Body of pancreas (tissue), 4 donors: Measurements from ENCODE around the gene GYPC. TPM values are rescaled to one million over a fixed set of nuclear protein-coding genes. Genes with fewer than 3 reads are reported as not detected.

Source experiments
- ATAC-seq: fragments of 150-250 bp; one replicate; pipeline ENCODE4 v1.9.1; 2016
- DNase-seq, 4 donors: peaks; one replicate each; pipeline ENCODE4 v3.0.0-alpha.2; 2019
- H3K27ac ChIP-seq, 4 donors: fragments of 200-600 bp; sonication (generic); 1 replicate in 3 of 4; 2 replicates in 1 of 4; pipeline versions ENCODE4 v1.5.1 to v1.6.1; 2016 to 2019; ENCODE audit warnings: mild to moderate bottlenecking in 1 of 4, mixed read lengths in 1 of 4, moderate library complexity in 1 of 4
- H3K27me3 ChIP-seq, 2 donors: fragments of 200-600 bp; sonication (generic); one replicate each; pipeline ENCODE4 v1.6.0; 2016; ENCODE audit warnings: mild to moderate bottlenecking in 1 of 2
- H3K36me3 ChIP-seq, 2 donors: fragments of 200-600 bp; sonication (generic); replicated peaks in 1 of 2; 2 replicates each; pipeline ENCODE4 v1.5.1; 2016; ENCODE audit warnings: low read depth in 2 of 2; ENCODE audit not compliant: insufficient read depth in 1 of 2
- H3K4me1 ChIP-seq: fragments of 200-600 bp; sonication (generic); one replicate; pipeline ENCODE4 v1.6.0; 2016
- H3K4me3 ChIP-seq, 2 donors: fragments of 200-600 bp; sonication (generic); 1 replicate in 1 of 2; 2 replicates in 1 of 2; pipeline ENCODE4 v1.5.1; 2016 to 2019
- H3K9me3 ChIP-seq, 3 donors: fragments of 200-600 bp; sonication (generic); 1 replicate in 2 of 3; 2 replicates in 1 of 3; pipeline ENCODE4 v1.5.1; 2016
- POLR2A ChIP-seq, 3 donors: fragments of 450-650 bp; IDR thresholded peaks; one replicate each; pipeline ENCODE4 v1.6.1; 2016; ENCODE audit warnings: antibody characterized with exemption in 3 of 3, mild to moderate bottlenecking in 2 of 3
- WGBS, 2 donors: methylation state at CpG; one replicate each; pipeline ENCODE4 v1.1.5; 2017; 5-methylcytosine and 5-hydroxymethylcytosine counted together
- intact Hi-C: fragments of 100-400 bp; cut with DNase I; formaldehyde crosslinking; loops from one replicate; pipeline ENCODE4 v1.15.1; 2023
- total RNA-seq, 2 donors: library from RNA; depleted of rRNA; stranded (reverse); fragments of >200 nt; gene quantifications; one replicate each; pipeline ENCODE4 v1.1.0, GENCODE V29; 2016
- TF ChIP-seq, protein P1 (sequence below), 7 experiments: fragments of 450-650 bp in 4 of 7; fragments of 200-600 bp in 3 of 7; sonication (generic) in 3 of 7; IDR thresholded peaks; one replicate each; pipeline ENCODE4 v1.5.1; 2016 to 2019; ENCODE audit warnings: antibody characterized with exemption in 7 of 7

GYPC gene
- total RNA-seq, 2 donors from 2014 or later = 26.4 to 28.8 TPM

GRCh38 chr2:126653761-126654160 lies 2.2 kb upstream of the GYPC start:
- Histone ChIP-seq H3K27ac (no peak overlapping the region), H3K4me3 (no peak overlapping the region), H3K36me3 (no peaks in the 10 kb centered on the region), H3K27me3 (no peaks in the 10 kb centered on the region), H3K4me1 (peaks cover 30% of the 10 kb centered on the region), H3K9me3 (no peaks in the 10 kb centered on the region)
- DNase-seq = no peak
- intact Hi-C loops = no loop called here
- ATAC-seq = no peak
- 84% methylated on average over 4 of the region's 4 CpGs for WGBS, 2 donors
- TF ChIP-seq, protein P1, sequence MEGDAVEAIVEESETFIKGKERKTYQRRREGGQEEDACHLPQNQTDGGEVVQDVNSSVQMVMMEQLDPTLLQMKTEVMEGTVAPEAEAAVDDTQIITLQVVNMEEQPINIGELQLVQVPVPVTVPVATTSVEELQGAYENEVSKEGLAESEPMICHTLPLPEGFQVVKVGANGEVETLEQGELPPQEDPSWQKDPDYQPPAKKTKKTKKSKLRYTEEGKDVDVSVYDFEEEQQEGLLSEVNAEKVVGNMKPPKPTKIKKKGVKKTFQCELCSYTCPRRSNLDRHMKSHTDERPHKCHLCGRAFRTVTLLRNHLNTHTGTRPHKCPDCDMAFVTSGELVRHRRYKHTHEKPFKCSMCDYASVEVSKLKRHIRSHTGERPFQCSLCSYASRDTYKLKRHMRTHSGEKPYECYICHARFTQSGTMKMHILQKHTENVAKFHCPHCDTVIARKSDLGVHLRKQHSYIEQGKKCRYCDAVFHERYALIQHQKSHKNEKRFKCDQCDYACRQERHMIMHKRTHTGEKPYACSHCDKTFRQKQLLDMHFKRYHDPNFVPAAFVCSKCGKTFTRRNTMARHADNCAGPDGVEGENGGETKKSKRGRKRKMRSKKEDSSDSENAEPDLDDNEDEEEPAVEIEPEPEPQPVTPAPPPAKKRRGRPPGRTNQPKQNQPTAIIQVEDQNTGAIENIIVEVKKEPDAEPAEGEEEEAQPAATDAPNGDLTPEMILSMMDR (IDR thresholded peaks at IDR 0.05) = no peak
- TF ChIP-seq POLR2A (IDR thresholded peaks at IDR 0.05) = no peak

DNA sequence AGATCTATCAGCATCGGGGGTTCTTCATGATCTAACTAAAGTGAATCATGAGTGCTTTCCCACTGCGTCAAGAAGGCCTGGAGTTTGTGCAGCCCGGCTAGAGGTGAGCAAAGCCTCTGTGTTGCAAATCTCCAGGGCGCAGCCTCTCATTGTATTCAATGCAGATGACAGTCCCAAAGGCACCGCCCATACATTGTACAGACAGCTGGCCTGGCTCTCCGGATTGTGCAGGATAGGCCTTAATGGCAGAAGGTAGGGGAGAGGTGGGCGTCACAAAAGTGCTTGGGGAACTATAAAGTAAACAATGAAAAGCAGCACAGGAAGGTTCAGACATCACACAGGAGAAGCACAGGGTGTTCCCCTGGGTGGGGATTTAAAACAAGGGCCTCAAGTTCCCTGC lies 907 bp upstream of the GYPC start:
- H3K27me3 ChIP-seq = no peaks in the 10 kb centered on the region
- H3K9me3 ChIP-seq = no peaks in the 10 kb centered on the region
- ATAC-seq (no peak), DNase-seq (no peak)
- no peaks in the 10 kb centered on the region for H3K36me3 ChIP-seq
- no peak overlapping the region for H3K4me3 ChIP-seq
- 79 to 82% methylated on average over 7 of the region's 7 CpGs for WGBS, 2 donors
- peaks cover 42% of the 10 kb centered on the region for H3K4me1 ChIP-seq
- peak overlapping the region; percentile 50 to 96 (median 92) for H3K27ac ChIP-seq
- intact Hi-C loops = no loop called here
- no peak for TF ChIP-seq POLR2A (IDR thresholded peaks at IDR 0.05)
- TF ChIP-seq, protein P1 (IDR thresholded peaks at IDR 0.05) = no peak

DNA sequence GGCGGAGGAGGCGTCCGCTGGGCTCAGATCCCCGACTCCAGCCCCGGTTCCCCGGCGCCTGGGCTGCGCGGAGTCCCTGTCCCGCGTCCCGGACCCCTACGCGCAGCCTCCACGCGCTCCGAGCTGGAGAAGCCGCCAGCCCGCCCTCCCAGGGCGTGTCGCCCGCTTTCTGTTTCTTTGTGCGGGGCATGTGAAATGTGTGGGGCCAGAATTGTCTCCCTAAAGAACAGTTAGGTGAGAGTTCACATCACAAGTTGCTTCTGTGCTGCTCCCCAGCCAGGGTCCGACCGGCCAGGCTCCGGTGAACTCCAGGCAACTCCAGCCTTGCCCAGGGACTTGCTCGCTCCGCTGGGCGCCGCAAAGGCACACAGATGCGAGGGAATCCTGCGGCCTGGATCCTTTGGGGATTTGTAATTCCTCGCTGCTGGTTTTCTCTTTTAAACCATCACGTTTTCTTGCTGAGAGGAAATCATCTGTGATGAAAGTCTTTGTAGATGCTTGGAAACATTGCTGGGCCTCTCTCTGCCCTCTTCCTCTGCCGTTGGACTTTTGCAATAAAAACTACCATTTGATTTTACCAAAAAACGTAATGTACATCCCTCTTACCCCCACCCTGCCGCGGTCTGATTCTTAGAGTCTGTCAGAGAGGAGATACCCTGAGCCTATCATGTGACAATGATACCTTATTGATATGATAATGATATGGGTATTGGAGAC lies 631 bp downstream of the GYPC start:
- intact Hi-C loops = no loop called here
- peak overlapping the region; percentile 73 to 96 (median 92) for H3K27ac ChIP-seq
- DNase-seq (peak in 1 of 4 donors; percentile 34), ATAC-seq (peak; percentile 43)
- H3K27me3 ChIP-seq = no peaks in the 10 kb centered on the region
- 4 to 14% methylated on average over 17 to 38 of the region's 38 CpGs for WGBS, 2 donors
- peaks cover 49% of the 10 kb centered on the region for H3K4me1 ChIP-seq
- peak overlapping the region; percentile 42 to 55 for H3K4me3 ChIP-seq
- H3K36me3 ChIP-seq = no peaks in the 10 kb centered on the region
- H3K9me3 ChIP-seq = no peaks in the 10 kb centered on the region
- TF ChIP-seq, protein P1 (IDR thresholded peaks at IDR 0.05) = no peak
- peak in 1 of 3 donors; percentile 6 for TF ChIP-seq POLR2A (IDR thresholded peaks at IDR 0.05)

DNA sequence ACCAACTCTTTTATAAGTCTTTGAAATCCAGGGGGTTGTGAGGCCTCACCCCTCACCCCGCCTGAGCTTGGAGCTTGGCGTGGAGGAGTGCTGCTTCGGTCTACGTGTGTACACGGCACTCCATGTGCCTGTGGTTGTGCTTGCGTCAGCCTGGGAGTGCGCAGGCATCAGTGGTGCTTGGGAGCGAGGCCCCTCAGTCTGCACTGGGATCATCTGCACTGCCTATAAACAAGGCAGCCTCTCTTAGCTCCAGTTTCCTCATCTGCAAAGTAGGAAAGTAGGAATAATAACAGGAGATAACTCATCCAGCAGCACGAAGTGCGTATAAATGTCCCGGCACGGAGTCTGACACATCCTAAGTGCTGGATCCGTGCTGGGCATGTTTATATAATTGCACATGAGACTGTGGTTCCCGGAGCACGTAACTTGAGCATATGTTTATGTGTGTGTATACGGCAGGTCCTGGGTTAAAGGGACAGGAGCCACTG lies 1.2 kb downstream of the GYPC start:
- Histone ChIP-seq H3K27me3 (no peaks in the 10 kb centered on the region), H3K9me3 (no peaks in the 10 kb centered on the region), H3K27ac (peak overlapping the region; percentile 73 to 96 (median 92)), H3K36me3 (no peaks in the 10 kb centered on the region), H3K4me3 (peak overlapping the region in 1 of 2 donors; percentile 42), H3K4me1 (peaks cover 53% of the 10 kb centered on the region)
- 33 to 49% methylated on average over 16 of the region's 16 CpGs for WGBS, 2 donors
- DNase-seq (peak in 3 of 4 donors; percentile 37 to 63 (median 40)), ATAC-seq (peak; percentile 27)
- intact Hi-C loops = no loop called here
- TF ChIP-seq, protein P1 (IDR thresholded peaks at IDR 0.05) = no peak
- TF ChIP-seq POLR2A (IDR thresholded peaks at IDR 0.05) = no peak
